Measurements from ENCODE around the gene VWA8. TPM values are rescaled to one million over a fixed set of nuclear protein-coding genes. Genes with fewer than 3 reads are reported as not detected.
"Not testable (repeated sequence)": the region's sequence is repeated elsewhere in the genome, so short reads cannot be mapped to it uniquely, and the experiment has no call there.

Gene VWA8
- total RNA-seq, 2 experiments from 2014 or later = 26.3 to 27.5 TPM

GRCh38 chr13:41639237-41639904, 321.5 kb downstream of the VWA8 start:
- H3K27ac Mint-ChIP-seq = no peak overlapping the region

GRCh38 chr13:41637586-41637985, 323.3 kb downstream of the VWA8 start:
- TF ChIP-seq CTCF (IDR thresholded peaks at IDR 0.05) = no peak
- Mint-ChIP-seq H3K4me1 (ENCODE audit: low read depth) (no peaks in the 10 kb centered on the region), H3K27ac (no peak overlapping the region), H3K9me3 (no peaks in the 10 kb centered on the region), H3K4me3 (no peak overlapping the region), H3K27me3 (no peaks in the 10 kb centered on the region), H3K36me3 (ENCODE audit: low read depth) (peaks cover 11% of the 10 kb centered on the region)
- ATAC-seq (no peak), DNase-seq (no peak)
- ChIA-PET CTCF (no interaction called here), POLR2A (no interaction called here)
- intact Hi-C loops (cut with micrococcal nuclease) = no loop called here

More at GRCh38 chr13:41639237-41639904, 321.5 kb downstream of the VWA8 start:
- Mint-ChIP-seq H3K9me3 (no peaks in the 10 kb centered on the region), H3K27me3 (no peaks in the 10 kb centered on the region), H3K4me3 (no peak overlapping the region), H3K4me1 (ENCODE audit: low read depth) (no peaks in the 10 kb centered on the region), H3K36me3 (ENCODE audit: low read depth) (peaks cover 11% of the 10 kb centered on the region)
- no peak for TF ChIP-seq CTCF (IDR thresholded peaks at IDR 0.05)
- ChIA-PET POLR2A (no interaction called here), CTCF (no interaction called here)
- intact Hi-C loops (cut with micrococcal nuclease) = no loop called here
- DNase-seq (no peak), ATAC-seq (no peak)

GRCh38 chr13:41637032-41637431, 323.9 kb downstream of the VWA8 start:
- H3K27ac Mint-ChIP-seq; H3K4me3 Mint-ChIP-seq; ATAC-seq; POLR2A ChIA-PET; intact Hi-C loops (cut with micrococcal nuclease); CTCF ChIA-PET; DNase-seq; H3K4me1 Mint-ChIP-seq (ENCODE audit: low read depth); H3K9me3 Mint-ChIP-seq; H3K27me3 Mint-ChIP-seq: not testable (repeated sequence)
- peaks cover 11% of the 10 kb centered on the region for H3K36me3 Mint-ChIP-seq (ENCODE audit: low read depth)

GRCh38 chr13:41636590-41636989, 324.3 kb downstream of the VWA8 start:
- intact Hi-C loops (cut with micrococcal nuclease); ATAC-seq; DNase-seq; H3K27ac Mint-ChIP-seq; POLR2A ChIA-PET; H3K27me3 Mint-ChIP-seq; H3K4me1 Mint-ChIP-seq (ENCODE audit: low read depth); H3K9me3 Mint-ChIP-seq; H3K4me3 Mint-ChIP-seq: not testable (repeated sequence)
- peaks cover 11% of the 10 kb centered on the region for H3K36me3 Mint-ChIP-seq (ENCODE audit: low read depth)
- CTCF ChIA-PET = interaction anchor here (1.9 to 2.0 kb wide), 2 partner anchors 14 to 31 kb away, joined by 5 read pairs; no protein-coding TSS in a partner anchor

GRCh38 chr13:41634407-41634806, 326.5 kb downstream of the VWA8 start:
- POLR2A ChIA-PET = no interaction called here

More at GRCh38 chr13:41634407-41634806, 326.5 kb downstream of the VWA8 start:
- Mint-ChIP-seq H3K36me3 (ENCODE audit: low read depth) (peaks cover 10% of the 10 kb centered on the region), H3K4me3 (no peak overlapping the region), H3K4me1 (ENCODE audit: low read depth) (no peaks in the 10 kb centered on the region), H3K9me3 (no peaks in the 10 kb centered on the region), H3K27me3 (no peaks in the 10 kb centered on the region), H3K27ac (no peak overlapping the region)
- ATAC-seq = no peak
- DNase-seq = no peak
- CTCF ChIA-PET = interaction anchor here (0.6 to 2.0 kb wide), 3 partner anchors 17 to 477 kb away, joined by 4 to 5 read pairs (median 5); no protein-coding TSS in a partner anchor
- no peak for TF ChIP-seq CTCF (IDR thresholded peaks at IDR 0.05)
- intact Hi-C loops (cut with micrococcal nuclease) = no loop called here

All from activated CD8-positive, alpha-beta T cell treated with anti-CD3 and anti-CD28 coated beads for 36 hours (primary cell).